Endothelial cell of umbilical vein (primary cell): ENCODE data around the gene TOP1. TPM values are rescaled to one million over a fixed set of nuclear protein-coding genes. Genes with fewer than 3 reads are reported as not detected.

Source experiments
- BruUV-seq: library from RNA; stranded (reverse); fragments of 400-500 nt; replicated peaks from 2 replicates; lab custom pipeline; 2021; lab: Mats Ljungman, UMichigan
- CTCF ChIA-PET: fragments of 300-600, 350-600 bp; sonication (Branson Sonifier 250); formaldehyde crosslinking; loops from one replicate; lab custom pipeline; 2021; ENCODE audit warnings: antibody characterized with exemption, inconsistent platforms; lab: Charles Lee
- POLR2A ChIA-PET: fragments of 300-600, 350-600 bp; sonication (Branson Sonifier 250); formaldehyde crosslinking; loops from one replicate; lab custom pipeline; 2021; ENCODE audit warnings: antibody characterized with exemption, inconsistent platforms; lab: Charles Lee
- DNase-seq: peaks from one replicate; pipeline ENCODE4 v3.0.0-alpha.2; 2011; ENCODE audit warnings: low read depth, low spot score
- FAIRE-seq: peaks from 2 replicates; lab custom pipeline; 2011; peaks lifted over from hg19 to GRCh38; lab: Jason Lieb, UNC
- H2AFZ ChIP-seq: 2 replicates; pipeline ENCODE4 v1.6.0; 2012; ENCODE audit warnings: low read depth, low read length, control low read depth, inconsistent platforms
- H3K27ac ChIP-seq: 2 replicates; pipeline ENCODE4 v1.5.1; 2011; ENCODE audit warnings: low read depth, mild to moderate bottlenecking, control low read depth, low read length, moderate library complexity; ENCODE audit not compliant: insufficient read depth
- H3K27me3 ChIP-seq, 2 experiments: 2 replicates each; pipeline versions ENCODE4 v1.6.0 to v1.6.1; 2011; ENCODE audit warnings: low read length in 2 of 2, mixed read lengths in 1 of 2; ENCODE audit not compliant: control insufficient read depth in 2 of 2, insufficient read depth in 2 of 2
- H3K36me3 ChIP-seq, 2 experiments: 2 replicates in 1 of 2; 3 replicates in 1 of 2; pipeline ENCODE4 v1.5.1; 2011; ENCODE audit warnings: low read length in 2 of 2, mild to moderate bottlenecking in 1 of 2, moderate library complexity in 1 of 2; ENCODE audit not compliant: control insufficient read depth in 2 of 2, insufficient read depth in 2 of 2; ENCODE audit errors: extremely low read depth in 1 of 2
- H3K4me1 ChIP-seq: 3 replicates; pipeline ENCODE4 v1.5.1; 2011; ENCODE audit warnings: mild to moderate bottlenecking, low read length; ENCODE audit not compliant: control insufficient read depth, insufficient read depth; ENCODE audit errors: extremely low read depth
- H3K4me2 ChIP-seq: 2 replicates; pipeline ENCODE4 v1.6.1; 2011; ENCODE audit warnings: low read length, control low read depth, mixed read lengths; ENCODE audit not compliant: insufficient read depth
- H3K4me3 ChIP-seq, 3 experiments: fragments of 200-600 bp in 1 of 3; sonication (generic), shearing (Covaris generic) in 1 of 3; replicated peaks in 1 of 3; 2 replicates each; pipeline ENCODE4 v1.5.1; 2011 to 2016; ENCODE audit warnings: control low read depth in 3 of 3, low read length in 3 of 3, mild to moderate bottlenecking in 2 of 3, inconsistent platforms in 1 of 3, low read depth in 1 of 3, moderate library complexity in 1 of 3; ENCODE audit not compliant: insufficient read depth in 1 of 3
- H3K79me2 ChIP-seq: 2 replicates; pipeline ENCODE4 v1.6.0; 2012; ENCODE audit warnings: low read length, inconsistent platforms; ENCODE audit not compliant: control insufficient read depth, insufficient read depth
- H3K9ac ChIP-seq: replicated peaks from 2 replicates; pipeline ENCODE3; 2011; ENCODE audit warnings: low read length, control low read depth; ENCODE audit not compliant: insufficient read depth; ENCODE audit errors: extremely low read depth
- H3K9me1 ChIP-seq: replicated peaks from 3 replicates; pipeline ENCODE4 v1.6.0; 2011; ENCODE audit warnings: mild to moderate bottlenecking, low read length; ENCODE audit not compliant: control insufficient read depth, insufficient read depth; ENCODE audit errors: extremely low read depth
- H3K9me3 ChIP-seq: replicated peaks from 2 replicates; pipeline ENCODE4 v1.5.1; 2012; ENCODE audit warnings: low read length, inconsistent platforms; ENCODE audit not compliant: control insufficient read depth, insufficient read depth
- H4K20me1 ChIP-seq: replicated peaks from 2 replicates; pipeline ENCODE3; 2011; ENCODE audit warnings: mild to moderate bottlenecking, low read length; ENCODE audit not compliant: control insufficient read depth, insufficient read depth; ENCODE audit errors: extremely low read depth
- CTCF ChIP-seq, 2 donors: IDR thresholded peaks; 1 replicate in 1 of 2; 2 replicates in 1 of 2; pipeline ENCODE4 v1.5.1; 2011; ENCODE audit warnings: low read length in 2 of 2, mild to moderate bottlenecking in 2 of 2, moderate library complexity in 2 of 2, control low read depth in 1 of 2, inconsistent platforms in 1 of 2, low read depth in 1 of 2; ENCODE audit not compliant: insufficient read depth in 1 of 2; ENCODE audit errors: extremely low read depth in 1 of 2
- EZH2 ChIP-seq: IDR thresholded peaks from 2 replicates; pipeline ENCODE4 v1.6.1; 2012; ENCODE audit warnings: borderline replicate concordance, low read depth, mild to moderate bottlenecking, moderate library complexity, low read length, inconsistent platforms; ENCODE audit not compliant: severe bottlenecking
- FOS ChIP-seq: IDR thresholded peaks from 2 replicates; pipeline ENCODE4 v1.6.1; 2011; ENCODE audit warnings: mild to moderate bottlenecking, low read length, moderate library complexity, borderline replicate concordance; ENCODE audit not compliant: insufficient read depth
- GATA2 ChIP-seq: IDR thresholded peaks from 2 replicates; pipeline ENCODE4 v1.7.0; 2011; ENCODE audit warnings: low read depth, mild to moderate bottlenecking, moderate library complexity, mixed read lengths, low read length; ENCODE audit not compliant: insufficient read length, insufficient read depth
- JUN ChIP-seq: IDR thresholded peaks from 2 replicates; pipeline ENCODE4 v1.6.1; 2011; ENCODE audit warnings: borderline replicate concordance, low read depth; ENCODE audit not compliant: insufficient read length, insufficient read depth
- MAX ChIP-seq: IDR thresholded peaks from 2 replicates; pipeline ENCODE4 v1.6.1; 2011; ENCODE audit not compliant: insufficient read depth, insufficient read length
- MYC ChIP-seq: IDR thresholded peaks from one replicate; pipeline ENCODE4 v1.6.1; 2011; ENCODE audit warnings: mild to moderate bottlenecking, low read depth, low read length
- POLR2A ChIP-seq: IDR thresholded peaks from 2 replicates; pipeline ENCODE4 v1.6.1; 2012; ENCODE audit warnings: low read depth, mild to moderate bottlenecking, control low read depth, low read length
- POLR2AphosphoS5 ChIP-seq: IDR thresholded peaks from 2 replicates; pipeline ENCODE4 v1.6.1; 2012; ENCODE audit warnings: low read depth, mild to moderate bottlenecking, control low read depth, low read length, moderate library complexity; ENCODE audit not compliant: insufficient read depth
- dilution Hi-C: fragments of 300-500 bp; cut with MboI; formaldehyde crosslinking; loops from one replicate; pipeline ENCODE4 v1.15.0; 2019; ENCODE audit warnings: low sequenced_read_pairs; ENCODE audit not compliant: extremely low pct_ligation_motif_present
- intact Hi-C: fragments of 100-400 bp; cut with micrococcal nuclease; formaldehyde crosslinking; loops from one replicate; pipeline ENCODE4 v1.10.0; 2022
- polyA plus RNA-seq, 4 experiments: library from polyadenylated mRNA; depleted of rRNA in 3 of 4; stranded (reverse) in 3 of 4; unstranded in 1 of 4; fragments of >200 nt; gene quantifications; 2 replicates each; pipeline versions ENCODE4 v1.2.1 to v1.2.3, GENCODE V29; 2011 to 2012; ENCODE audit warnings: missing spikeins in 1 of 4
- total RNA-seq: library from RNA; stranded (reverse); gene quantifications from 2 replicates; pipeline ENCODE4 v1.2.3, GENCODE V29; 2021

TOP1 gene
- total and polyA plus RNA-seq, 2 donors (not counting 3 experiments of a cell fraction or from before 2014, with no cell fraction given), result 7.0 to 77.4 TPM

- peaks cover 8% of the 10 kb centered on the region for H3K4me1 ChIP-seq
- CTCF ChIA-PET, result interaction anchor here (0.9 to 1.2 kb wide), 2 partner anchors 13 to 28 kb away, joined by 3 read pairs; no protein-coding TSS in a partner anchor
- intact Hi-C loops (no loop called here), dilution Hi-C loops (no loop called here)
- no peak overlapping the region for H3K4me3 ChIP-seq
- H3K27me3 ChIP-seq, result no peaks in the 10 kb centered on the region
- DNase-seq (no peak), FAIRE-seq (no peak)
- no TSS peak for BruUV-seq
- POLR2A ChIA-PET, result interaction anchor here (0.6 kb wide), 1 partner anchor 10 kb away, joined by 3 read pairs; no protein-coding TSS in a partner anchor
- H3K9ac ChIP-seq, result no peak overlapping the region
- H4K20me1 ChIP-seq, result no peaks in the 10 kb centered on the region
- no peaks in the 10 kb centered on the region for H3K9me3 ChIP-seq
- H3K79me2 ChIP-seq, result no peaks in the 10 kb centered on the region
- TF ChIP-seq MAX (no peak), EZH2 (no peak), GATA2 (no peak), CTCF (IDR thresholded peaks at IDR 0.05; ENCODE audit: extremely low read depth in 1 of 2, insufficient read depth in 1 of 2, low read depth in 1 of 2, low read length in 2 of 2) (no peak), POLR2AphosphoS5 (no peak), MYC (no peak), FOS (no peak), POLR2A (no peak), JUN (no peak)
- H3K27ac ChIP-seq, result no peak overlapping the region
- no peaks in the 10 kb centered on the region for H3K9me1 ChIP-seq
- no peak overlapping the region for H3K4me2 ChIP-seq
- H3K36me3 ChIP-seq, result no peaks in the 10 kb centered on the region
- H2AFZ ChIP-seq, result no peak overlapping the region
These were observed 10.5 kb upstream of the TOP1 start for GRCh38 chr20:41018153-41018552.
